Measurements from ENCODE around the gene SERPINA3. TPM values are rescaled to one million over a fixed set of nuclear protein-coding genes. Genes with fewer than 3 reads are reported as not detected.

SERPINA3 gene
- total and polyA plus RNA-seq, 2 of the 8 experiments (the other 6 are each of a cell fraction or from before 2014, with no cell fraction given): not detected

GRCh38 chr14:94623422-94623809 lies 11.2 kb downstream of the SERPINA3 start:
- peak overlapping the region; percentile 8; the same call in 1 of the 2 replicates for H2BK5ac ChIP-seq (ENCODE audit: low read depth, low read length)
- ChIA-PET POLR2A (ENCODE audit: partially characterized antibody) (no interaction called here), CTCF (ENCODE audit: partially characterized antibody) (interaction anchor here (0.7 to 1.7 kb wide), 3 partner anchors 9 to 184 kb away, joined by 3 read pairs; no protein-coding TSS in a partner anchor)
- H4K91ac ChIP-seq (replicated peaks; ENCODE audit: insufficient read length, low read length): no peak overlapping the region
- no peak for FAIRE-seq
- no peak overlapping the region for H3K4me3 ChIP-seq (ENCODE audit: extremely low read depth in 1 of 4, insufficient read depth in 2 of 4, low read depth in 3 of 4, low read length in 4 of 4)
- no peaks in the 10 kb centered on the region for H3K79me2 ChIP-seq (ENCODE audit: control insufficient read depth in 1 of 2, insufficient read depth in 2 of 2, low read length in 2 of 2)
- no peaks in the 10 kb centered on the region for H4K20me1 ChIP-seq (replicated peaks in 1 of 2; ENCODE audit: control insufficient read depth in 1 of 2, insufficient read depth in 2 of 2, low read length in 2 of 2)
- no peak overlapping the region for H3K18ac ChIP-seq (ENCODE audit: extremely low read depth, low read length)
- H2BK12ac ChIP-seq (ENCODE audit: low read depth, low read length): no peak overlapping the region
- no peaks in the 10 kb centered on the region for H3K4me1 ChIP-seq (replicated peaks in 1 of 4; ENCODE audit: control insufficient read depth in 3 of 4, insufficient read depth in 4 of 4, low read length in 3 of 4)
- no peak overlapping the region for H2AFZ ChIP-seq (ENCODE audit: low read length)
- no peaks in the 10 kb centered on the region for H3K27me3 ChIP-seq (replicated peaks in 1 of 4; ENCODE audit: control insufficient read depth in 3 of 4, extremely low read depth in 1 of 4, insufficient read depth in 3 of 4, low read length in 3 of 4)
- H2BK120ac ChIP-seq (replicated peaks; ENCODE audit: low read depth, low read length): no peak overlapping the region
- H4K8ac ChIP-seq (ENCODE audit: extremely low read depth, insufficient read depth, low read length): no peak overlapping the region
- H3K23me2 ChIP-seq (ENCODE audit: low read depth, low read length): no peaks in the 10 kb centered on the region
- H2BK20ac ChIP-seq (ENCODE audit: low read length): no peak overlapping the region
- no peak overlapping the region for H3K4ac ChIP-seq (replicated peaks; ENCODE audit: insufficient read length, low read depth, low read length)
- no peaks in the 10 kb centered on the region for H3K79me1 ChIP-seq (ENCODE audit: low read depth, low read length)
- H3K9ac ChIP-seq (replicated peaks in 1 of 4; ENCODE audit: extremely low read depth in 1 of 4, low read depth in 3 of 4, low read length in 3 of 4): no peak overlapping the region
- no peak for DNase-seq (ENCODE audit: low read depth in 1 of 2, low spot score in 2 of 2)
- H2BK15ac ChIP-seq (ENCODE audit: low read length): no peak overlapping the region
- H3K9me3 ChIP-seq (ENCODE audit: insufficient read depth in 2 of 2, low read depth in 1 of 2, low read length in 1 of 2): peaks cover 10 to 12% of the 10 kb centered on the region in 2 experiments; a peak in 3 of 4 replicates
- H3K4me2 ChIP-seq (ENCODE audit: insufficient read depth in 1 of 2, low read depth in 2 of 2, low read length in 2 of 2): no peak overlapping the region
- H3K56ac ChIP-seq (replicated peaks; ENCODE audit: insufficient read length, low read depth, low read length): no peak overlapping the region
- no peak overlapping the region for H2AK5ac ChIP-seq (ENCODE audit: low read depth, low read length)
- H4K5ac ChIP-seq (ENCODE audit: insufficient read length, low read depth, low read length): no peak overlapping the region
- 96% methylated on average over 4 of the region's 4 CpGs; no CpG with 5 or more reads in 1 of the 2 experiments for WGBS, 2 experiments (ENCODE audit: extremely low coverage in 1 of 2, insufficient coverage in 1 of 2, insufficient read length in 1 of 2, insufficient replicate concordance in 2 of 2, low coverage in 1 of 2, low lambda C conversion rate in 2 of 2, missing lambda C conversion rate in 1 of 2)
- TF ChIP-seq SP2 (IDR thresholded peaks at IDR 0.05; ENCODE audit: low read length): no peak
- no peak for TF ChIP-seq EZH2 (IDR thresholded peaks at IDR 0.05; ENCODE audit: low read depth, low read length, severe bottlenecking)
- TF ChIP-seq RFX5 (IDR thresholded peaks at IDR 0.05; ENCODE audit: borderline replicate concordance, low read depth, low read length): no peak
- TF ChIP-seq SP4 (IDR thresholded peaks at IDR 0.05; ENCODE audit: low read length): no peak
- no peak for TF ChIP-seq SP1 (IDR thresholded peaks at IDR 0.05; ENCODE audit: low read depth, low read length)
- no peak for TF ChIP-seq RXRA (IDR thresholded peaks at IDR 0.05; ENCODE audit: insufficient read depth, low read depth, low read length)
- TF ChIP-seq NRF1 (IDR thresholded peaks at IDR 0.05; ENCODE audit: low read depth, low read length): no peak
- TF ChIP-seq TEAD4 (IDR thresholded peaks at IDR 0.05; ENCODE audit: low read depth, low read length): no peak
- TF ChIP-seq FOSL1 (IDR thresholded peaks at IDR 0.05; ENCODE audit: insufficient read depth, low read depth, low read length): no peak
- TF ChIP-seq, protein P1, sequence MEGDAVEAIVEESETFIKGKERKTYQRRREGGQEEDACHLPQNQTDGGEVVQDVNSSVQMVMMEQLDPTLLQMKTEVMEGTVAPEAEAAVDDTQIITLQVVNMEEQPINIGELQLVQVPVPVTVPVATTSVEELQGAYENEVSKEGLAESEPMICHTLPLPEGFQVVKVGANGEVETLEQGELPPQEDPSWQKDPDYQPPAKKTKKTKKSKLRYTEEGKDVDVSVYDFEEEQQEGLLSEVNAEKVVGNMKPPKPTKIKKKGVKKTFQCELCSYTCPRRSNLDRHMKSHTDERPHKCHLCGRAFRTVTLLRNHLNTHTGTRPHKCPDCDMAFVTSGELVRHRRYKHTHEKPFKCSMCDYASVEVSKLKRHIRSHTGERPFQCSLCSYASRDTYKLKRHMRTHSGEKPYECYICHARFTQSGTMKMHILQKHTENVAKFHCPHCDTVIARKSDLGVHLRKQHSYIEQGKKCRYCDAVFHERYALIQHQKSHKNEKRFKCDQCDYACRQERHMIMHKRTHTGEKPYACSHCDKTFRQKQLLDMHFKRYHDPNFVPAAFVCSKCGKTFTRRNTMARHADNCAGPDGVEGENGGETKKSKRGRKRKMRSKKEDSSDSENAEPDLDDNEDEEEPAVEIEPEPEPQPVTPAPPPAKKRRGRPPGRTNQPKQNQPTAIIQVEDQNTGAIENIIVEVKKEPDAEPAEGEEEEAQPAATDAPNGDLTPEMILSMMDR (IDR thresholded peaks at IDR 0.05; ENCODE audit: control extremely low read depth in 1 of 3, insufficient read depth in 1 of 3, low read depth in 1 of 3, low read length in 3 of 3): no peak
- H3K36me3 ChIP-seq (ENCODE audit: control insufficient read depth in 2 of 4, insufficient read depth in 4 of 4, low read length in 3 of 4): no peaks in the 10 kb centered on the region
- H3K14ac ChIP-seq (ENCODE audit: insufficient read length): no peak overlapping the region
- H3K23ac ChIP-seq (ENCODE audit: insufficient read length): no peak overlapping the region
- H3K27ac ChIP-seq (ENCODE audit: low read depth, low read length): no peak overlapping the region
